ENCODE measurements around the gene MUS81.
"Not testable (repeated sequence)": the region's sequence is repeated elsewhere in the genome, so short reads cannot be mapped to it uniquely, and the experiment has no call there.

The MUS81 gene

DNA sequence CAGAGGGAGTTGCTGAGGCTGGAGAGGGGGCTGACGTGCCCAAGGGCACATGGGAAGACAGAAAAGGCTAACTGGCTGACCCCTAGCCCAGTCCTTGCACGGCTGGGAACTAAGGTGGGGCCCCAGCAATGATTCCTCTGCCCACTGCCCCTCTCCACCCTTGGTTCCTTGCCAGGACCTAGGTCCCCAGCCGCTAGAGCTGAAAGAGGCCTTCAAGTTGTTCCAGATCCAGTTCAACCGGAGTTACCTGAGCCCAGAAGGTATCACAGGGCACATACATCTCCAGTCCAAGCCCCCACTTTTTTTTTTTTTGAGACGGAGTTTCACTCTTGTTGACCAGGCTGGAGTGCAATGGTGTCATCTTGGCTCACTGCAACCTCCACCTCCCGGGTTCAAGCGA lies 19.8 kb downstream of the MUS81 start:
- no peak for DNase-seq

DNA sequence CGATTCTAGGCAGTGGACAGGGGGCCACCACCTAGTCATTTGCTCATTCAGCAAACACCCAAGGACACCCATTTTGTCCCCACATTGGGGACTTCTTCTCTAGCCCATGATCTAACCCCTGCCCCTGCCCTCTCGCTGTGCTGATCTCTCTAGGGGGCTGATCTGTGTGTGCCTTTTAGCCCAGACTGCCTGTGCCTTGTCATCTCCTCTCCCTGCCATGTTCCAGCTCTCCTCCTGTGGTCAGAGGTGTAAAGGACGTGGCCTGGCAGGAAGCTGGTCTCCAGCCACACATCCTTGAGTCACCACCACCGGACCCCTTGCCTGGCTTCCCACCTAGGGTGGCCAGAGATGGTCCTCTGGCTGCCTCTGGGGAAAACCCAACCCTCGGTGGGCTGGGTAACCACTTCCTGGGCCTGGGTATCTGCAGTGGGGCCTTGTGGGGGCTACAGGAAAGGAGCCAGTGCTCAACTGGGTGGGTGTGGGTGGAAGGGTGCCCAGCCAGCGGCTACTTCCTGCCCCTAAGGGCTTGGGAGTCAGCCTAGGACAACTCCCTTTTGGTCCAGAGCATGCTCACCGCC lies 20.7 kb downstream of the MUS81 start:
- no peak for DNase-seq

DNA sequence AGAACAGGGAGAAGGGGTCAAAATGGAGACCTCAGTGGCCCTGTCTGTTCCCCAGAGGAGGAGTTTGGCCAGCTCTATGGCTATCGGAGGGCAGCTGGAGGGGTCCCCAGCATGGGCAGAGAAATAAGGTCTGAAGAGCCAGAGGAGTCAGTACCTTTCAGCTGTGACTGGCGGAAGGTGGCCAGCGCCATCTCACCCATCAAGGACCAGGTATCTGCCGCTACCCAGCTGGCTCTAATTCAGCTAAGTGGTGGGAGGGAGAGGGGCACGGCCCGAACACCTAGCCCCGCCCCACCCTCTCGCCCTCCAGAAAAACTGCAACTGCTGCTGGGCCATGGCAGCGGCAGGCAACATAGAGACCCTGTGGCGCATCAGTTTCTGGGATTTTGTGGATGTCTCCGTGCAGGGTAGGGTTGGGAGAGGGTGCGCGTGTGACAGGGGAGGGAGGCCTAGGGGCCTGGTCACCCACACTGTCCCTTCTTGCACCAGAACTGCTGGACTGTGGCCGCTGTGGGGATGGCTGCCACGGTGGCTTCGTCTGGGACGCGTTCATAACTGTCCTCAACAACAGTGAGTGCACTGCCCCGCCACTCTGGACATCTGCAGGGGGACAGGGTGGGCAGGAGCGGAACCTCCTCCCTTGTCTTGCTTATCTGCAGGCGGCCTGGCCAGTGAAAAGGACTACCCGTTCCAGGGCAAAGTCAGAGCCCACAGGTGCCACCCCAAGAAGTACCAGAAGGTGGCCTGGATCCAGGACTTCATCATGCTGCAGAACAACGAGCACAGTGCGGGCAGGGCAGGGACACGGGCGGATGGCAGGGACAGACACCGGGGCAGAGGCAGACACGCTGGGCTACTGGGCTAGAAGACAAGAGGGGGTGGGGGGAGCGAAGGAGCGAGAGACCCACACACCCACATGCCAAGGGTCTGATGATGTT lies 22.2 kb downstream of the MUS81 start:
- no peak for DNase-seq

DNA sequence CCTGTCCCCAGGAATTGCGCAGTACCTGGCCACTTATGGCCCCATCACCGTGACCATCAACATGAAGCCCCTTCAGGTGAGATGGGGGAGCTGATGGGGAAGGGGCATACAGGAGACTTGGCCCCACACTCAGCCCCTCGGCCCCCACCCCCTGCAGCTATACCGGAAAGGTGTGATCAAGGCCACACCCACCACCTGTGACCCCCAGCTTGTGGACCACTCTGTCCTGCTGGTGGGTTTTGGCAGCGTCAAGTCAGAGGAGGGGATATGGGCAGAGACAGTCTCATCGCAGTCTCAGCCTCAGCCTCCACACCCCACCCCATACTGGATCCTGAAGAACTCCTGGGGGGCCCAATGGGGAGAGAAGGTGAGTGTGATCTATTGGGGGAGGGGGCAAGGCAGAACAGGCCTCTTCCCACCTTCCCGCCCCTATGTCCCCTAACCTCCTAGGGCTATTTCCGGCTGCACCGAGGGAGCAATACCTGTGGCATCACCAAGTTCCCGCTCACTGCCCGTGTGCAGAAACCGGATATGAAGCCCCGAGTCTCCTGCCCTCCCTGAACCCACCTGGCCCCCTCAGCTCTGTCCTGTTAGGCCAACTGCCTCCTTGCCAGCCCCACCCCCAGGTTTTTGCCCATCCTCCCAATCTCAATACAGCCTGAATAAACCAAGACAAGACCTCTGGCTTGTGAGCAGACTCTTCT lies 23.0 kb downstream of the MUS81 start:
- DNase-seq = no peak

DNA sequence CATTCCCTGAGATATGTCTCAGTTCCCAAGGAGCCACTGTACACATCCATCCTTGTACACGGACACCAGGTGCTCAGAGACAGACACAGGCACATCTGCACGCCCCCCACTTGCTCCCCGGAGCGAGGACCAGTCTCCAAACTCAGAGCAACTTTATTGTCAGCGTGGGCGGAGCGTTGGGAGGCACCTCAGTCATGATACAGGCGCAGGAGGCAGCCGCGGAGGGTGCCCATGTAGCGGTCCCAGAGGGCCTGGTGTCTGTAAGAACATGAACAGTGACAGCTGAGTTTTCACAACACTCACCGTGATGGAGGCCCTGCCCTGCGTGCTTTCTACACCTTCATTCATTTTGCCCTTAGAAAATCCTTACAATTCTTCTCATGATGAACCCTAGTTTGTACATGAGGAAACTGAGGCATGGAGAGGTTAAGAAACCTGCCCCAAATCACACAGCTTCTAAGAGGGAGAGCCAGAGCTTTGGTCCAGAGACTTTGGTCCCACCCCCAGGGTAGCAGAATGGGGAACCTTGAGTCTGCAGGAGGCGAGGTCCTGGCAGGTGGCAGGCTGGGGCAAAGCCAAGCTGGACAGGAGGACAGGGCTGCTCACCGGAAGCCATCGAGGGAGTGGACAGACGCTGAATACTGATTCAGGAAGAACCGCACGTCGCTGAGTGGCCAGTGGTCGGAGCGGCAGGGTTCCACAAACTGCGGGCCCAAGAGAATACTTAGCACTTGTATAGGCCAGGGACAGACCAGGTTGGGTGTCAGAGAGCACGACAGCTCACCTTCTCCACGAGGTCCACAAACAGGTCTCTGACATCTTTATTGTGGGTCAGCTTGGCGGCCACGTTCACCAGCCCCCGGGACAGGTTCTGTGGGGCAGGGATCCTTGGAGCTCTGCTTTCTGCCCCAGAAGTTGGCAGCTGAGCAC lies 23.8 kb downstream of the MUS81 start:
- no peak for DNase-seq

DNA sequence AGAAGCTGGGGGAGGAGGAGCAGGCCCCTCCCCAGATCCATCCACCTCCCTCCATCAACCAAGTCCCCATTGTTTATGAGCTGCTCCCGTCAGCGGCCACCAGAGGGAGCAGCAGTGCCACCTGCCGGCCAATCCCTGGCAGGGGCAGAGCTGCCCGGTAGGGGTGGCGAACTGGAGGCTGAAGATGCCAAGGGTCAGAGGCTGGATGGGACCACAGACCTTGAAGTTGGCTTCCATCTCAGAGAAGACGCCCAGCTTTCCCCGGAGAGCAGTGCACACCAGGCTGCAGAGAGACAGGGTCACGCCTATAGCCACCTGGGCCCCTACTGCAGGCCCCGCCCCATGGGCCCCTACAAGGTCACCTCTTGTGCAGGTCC lies 24.5 kb downstream of the MUS81 start:
- DNase-seq = peak; percentile 58

DNA sequence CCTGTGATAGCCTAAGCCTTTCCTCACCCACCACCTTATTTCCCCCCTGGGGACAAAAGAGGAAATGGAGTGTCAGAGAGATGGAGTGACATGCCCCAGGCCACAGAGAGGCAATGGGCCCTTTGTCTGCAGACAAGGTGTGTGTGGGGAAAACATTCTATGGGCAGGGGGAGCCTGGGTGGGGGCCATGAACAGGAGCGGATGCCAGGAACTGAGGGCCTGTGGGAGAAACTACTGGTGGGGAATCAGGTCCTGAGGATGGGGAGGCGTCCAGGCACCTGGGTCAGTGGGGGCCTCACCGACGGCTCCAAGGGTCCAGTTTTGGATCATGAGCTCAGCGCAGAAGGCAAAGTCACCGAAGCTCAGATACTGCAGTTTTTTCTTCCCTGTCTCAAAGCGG lies 25.0 kb downstream of the MUS81 start:
- no peak for DNase-seq

DNA sequence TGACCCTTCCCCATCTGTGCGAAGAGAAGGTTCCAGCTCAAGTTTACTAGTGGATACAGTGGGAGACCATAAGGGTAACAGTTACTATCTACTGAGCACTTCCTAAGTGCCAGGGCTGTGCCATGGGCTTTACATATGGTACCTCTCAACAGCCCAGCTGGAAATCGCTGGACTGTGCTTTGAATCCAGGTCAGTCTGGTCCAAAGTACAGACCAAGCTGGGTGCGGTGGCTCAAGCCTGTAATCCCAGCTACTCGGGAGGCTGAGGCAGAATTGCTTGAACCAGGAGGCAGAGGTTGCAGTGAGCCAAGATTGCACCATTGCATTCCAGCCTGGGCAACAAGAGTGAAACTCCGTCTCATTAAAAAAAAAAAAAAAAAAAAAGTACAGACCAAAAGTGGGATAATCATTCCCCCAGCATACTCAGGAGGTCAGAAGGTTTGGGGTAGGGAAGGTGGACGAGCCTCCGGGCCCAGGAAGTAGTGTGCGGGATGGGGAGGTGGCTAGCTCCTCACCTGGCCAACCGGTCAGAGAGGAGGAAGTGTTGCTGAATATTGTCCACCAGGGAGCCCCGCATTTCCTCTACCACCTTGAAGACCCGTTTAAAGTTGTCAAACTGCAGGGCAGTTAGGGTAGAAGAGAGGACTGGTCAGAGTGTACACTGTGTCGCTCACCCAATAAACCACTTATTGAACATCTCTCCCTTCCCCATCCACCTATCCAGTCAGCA lies 25.7 kb downstream of the MUS81 start:
- no peak for DNase-seq

DNA sequence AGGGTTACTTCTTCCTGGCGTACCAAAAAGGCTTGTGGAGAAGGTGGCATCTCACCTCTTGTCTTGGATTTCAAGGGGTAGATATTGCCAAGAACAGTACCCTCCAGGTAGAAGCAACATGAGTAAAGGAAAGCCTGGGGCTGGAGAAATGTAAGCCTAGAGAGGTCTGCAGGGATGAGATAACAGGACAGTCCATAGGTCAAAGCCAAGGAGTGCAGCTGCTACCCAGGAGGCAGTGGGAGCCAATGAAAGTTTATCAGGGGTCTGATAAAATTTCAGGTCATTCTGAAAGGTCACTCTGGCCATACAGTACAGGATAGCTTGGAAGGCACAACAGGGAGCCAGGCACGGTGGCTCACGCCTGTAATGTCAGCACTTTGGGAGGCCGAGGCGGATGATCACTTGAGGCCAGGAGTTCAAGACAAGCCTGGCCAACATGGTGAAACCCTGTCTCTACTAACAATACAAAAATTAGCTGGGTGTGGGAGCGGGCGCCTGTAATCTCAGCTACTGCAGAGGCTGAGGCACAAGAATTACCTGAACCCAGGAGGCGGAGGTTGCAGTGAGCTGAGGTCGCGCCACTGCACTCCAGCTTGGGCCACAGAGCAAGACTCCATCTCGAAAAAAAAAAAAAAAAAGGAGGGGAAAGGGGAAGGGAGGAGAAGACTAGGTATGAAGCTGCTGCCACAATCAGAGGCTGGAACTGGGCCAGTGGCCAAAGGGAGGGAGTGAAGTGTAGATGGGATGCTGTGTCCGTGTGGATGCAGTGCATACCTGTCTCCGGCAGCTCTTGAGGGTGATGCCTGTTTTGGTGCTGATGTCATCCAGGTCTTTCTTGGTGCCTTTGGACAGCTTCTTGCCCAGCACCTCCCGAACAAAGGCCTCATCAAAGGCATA lies 26.8 kb downstream of the MUS81 start:
- DNase-seq = no peak

DNA sequence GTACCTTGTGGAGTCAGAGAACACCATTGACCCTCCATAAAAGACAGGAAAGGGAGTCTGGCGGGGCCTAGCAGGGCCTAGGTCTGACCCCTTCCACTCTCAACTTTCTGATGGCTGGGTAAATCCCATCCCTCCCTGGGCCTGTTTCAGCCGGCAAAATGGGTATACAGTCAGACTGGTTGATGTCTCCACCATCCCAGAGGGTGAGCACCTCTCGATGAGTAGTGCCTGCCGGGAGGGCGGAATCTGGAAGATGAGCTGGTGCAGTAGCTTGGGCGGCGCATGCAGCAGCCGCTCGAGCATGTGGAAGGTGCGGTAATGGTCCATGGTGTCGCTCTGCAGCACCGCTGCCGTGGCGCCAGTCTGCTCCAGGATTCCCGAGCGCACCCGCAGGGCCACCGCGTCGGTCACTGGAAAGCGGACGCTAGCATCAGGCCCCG lies 27.5 kb downstream of the MUS81 start:
- DNase-seq = peak; percentile 62

DNA sequence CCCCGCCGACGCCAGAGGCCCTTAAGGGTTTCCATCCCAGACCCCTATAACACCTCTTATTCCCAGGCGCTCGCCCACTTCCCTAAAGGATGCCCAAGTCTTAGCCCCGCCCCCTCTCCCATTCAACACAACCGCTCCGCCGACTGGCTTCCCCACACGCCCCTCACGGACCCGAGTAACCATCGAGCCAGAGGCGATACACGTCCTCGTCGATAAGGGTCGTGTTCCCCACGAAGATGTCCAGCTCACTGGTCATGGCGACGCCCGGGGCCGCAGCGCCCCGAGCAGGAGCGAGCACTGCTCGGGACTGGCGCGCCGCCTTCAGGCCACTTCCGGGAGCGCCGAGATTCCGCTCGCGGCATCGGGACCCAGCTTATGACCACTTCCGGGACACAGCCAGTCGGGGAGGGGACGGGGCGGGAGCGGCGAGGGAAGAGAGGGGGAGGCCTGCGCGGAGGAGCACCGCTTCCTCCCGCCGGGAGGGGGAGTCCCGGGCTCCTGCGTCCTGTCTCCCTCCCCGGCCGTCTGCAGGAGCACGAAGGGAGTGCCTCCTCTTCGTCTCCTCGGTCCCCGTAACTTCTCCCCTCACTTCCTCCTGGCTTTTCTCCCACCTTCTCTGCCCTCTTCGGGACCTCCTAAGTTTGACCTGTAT lies 28.1 kb downstream of the MUS81 start, which contains the start of gene FIBP:
FIBP (minus strand) TSS at position 309 of the 652 bp plus-strand sequence; CDS start at position 256, 53 bp downstream.
- peak; percentile 97 for DNase-seq

DNA sequence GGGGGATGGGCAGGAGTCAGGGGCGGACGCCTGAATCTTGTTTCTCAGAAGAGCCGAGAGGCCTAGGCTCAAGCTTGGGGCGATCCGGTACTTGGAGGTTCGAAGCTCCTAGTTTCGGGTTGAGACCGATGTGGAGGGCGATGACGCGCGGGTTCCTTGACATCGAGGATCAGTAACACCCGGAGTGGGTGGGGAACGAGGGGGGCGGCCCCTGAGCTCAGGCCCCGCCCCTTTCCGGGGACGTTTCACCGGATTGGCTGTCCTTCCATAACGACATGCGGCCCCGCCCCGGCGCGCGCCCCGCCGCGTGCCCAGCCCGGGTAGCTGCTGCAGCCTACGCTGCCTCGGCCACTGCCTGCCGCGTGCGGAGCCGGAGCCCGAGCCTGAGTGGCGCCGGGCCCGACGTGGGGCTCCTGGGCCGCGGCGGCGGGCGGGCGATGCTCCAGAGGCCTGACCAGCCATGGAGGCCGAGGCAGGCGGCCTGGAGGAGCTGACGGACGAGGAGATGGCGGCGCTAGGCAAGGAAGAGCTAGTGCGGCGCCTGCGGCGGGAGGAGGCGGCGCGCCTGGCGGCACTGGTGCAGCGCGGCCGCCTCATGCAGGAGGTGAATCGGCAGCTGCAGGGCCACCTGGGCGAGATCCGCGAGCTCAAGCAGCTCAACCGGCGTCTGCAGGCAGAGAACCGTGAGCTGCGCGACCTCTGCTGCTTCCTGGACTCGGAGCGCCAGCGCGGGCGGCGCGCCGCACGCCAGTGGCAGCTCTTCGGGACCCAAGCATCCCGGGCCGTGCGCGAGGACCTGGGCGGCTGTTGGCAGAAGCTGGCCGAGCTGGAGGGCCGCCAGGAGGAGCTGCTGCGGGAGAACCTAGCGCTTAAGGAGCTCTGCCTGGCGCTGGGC lies 30.3 kb downstream of the MUS81 start, which contains the start of gene CCDC85B:
CCDC85B (plus strand) TSS at position 350 of the 895 bp plus-strand sequence; CDS start at position 461, 111 bp downstream.
- peak; percentile 95 for DNase-seq

DNA sequence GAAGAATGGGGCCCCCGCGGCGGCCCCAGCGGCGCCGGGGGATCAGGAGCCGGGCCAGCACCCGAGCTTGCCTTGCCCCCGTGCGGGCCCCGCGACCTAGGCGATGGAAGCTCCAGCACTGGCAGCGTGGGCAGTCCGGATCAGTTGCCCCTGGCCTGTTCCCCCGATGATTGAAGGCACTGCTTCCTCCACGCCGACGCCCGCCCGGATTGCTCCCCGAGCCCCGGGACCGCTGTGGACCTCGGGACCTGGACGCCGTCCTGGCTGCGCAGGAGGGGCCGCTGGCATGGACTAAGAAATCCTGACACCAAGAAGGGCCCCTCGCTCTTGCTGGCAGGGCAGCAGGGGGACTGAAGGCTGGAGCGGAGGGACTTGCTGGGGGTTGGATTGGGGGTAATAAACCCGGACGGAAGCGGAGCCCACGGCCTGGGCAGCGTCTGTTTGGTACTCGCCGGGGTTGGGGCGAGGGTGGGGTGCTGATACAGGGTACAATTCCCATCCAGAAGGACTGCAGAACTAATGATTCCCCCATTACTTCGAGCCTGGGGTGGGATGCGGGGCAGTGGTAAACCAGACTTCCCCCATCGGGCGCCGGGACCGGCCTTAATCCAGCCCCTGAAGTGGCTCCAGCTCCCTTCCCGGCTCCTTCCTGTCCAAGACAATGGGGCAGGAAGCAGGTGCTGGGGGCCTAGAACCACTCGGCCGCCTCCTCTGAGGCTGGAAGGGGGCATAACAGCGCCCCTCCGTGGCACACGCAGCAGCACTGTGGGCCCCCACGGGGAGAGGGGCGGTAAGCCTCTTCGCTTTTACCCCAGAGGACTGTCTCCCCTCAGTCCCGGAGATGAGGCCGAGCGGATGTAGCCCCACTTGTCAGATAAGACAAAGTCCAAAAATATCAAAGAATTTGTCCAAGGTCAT lies 31.2 kb downstream of the MUS81 start:
- DNase-seq = peak; percentile 69

DNA sequence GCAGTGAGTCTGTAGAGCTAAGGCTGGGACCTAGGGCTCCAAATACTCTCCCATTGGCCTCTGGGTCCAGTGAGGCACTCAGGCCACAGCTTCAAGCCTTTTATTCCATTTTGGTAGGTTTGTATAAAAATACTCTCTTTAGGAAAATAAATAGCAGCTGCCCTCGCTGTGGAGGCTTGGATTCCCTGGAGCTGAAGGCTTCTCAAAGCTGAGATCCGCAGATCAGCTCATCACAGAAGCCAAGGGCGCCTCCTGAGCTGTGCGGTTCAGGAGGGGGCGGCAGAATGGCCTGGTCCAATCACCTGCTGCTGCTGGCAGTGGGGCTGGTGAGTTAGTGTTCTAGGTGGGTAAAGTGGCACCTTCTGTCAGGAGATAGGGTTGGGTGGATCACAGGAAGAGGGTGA lies 31.9 kb downstream of the MUS81 start:
- DNase-seq = not testable (repeated sequence)

DNA sequence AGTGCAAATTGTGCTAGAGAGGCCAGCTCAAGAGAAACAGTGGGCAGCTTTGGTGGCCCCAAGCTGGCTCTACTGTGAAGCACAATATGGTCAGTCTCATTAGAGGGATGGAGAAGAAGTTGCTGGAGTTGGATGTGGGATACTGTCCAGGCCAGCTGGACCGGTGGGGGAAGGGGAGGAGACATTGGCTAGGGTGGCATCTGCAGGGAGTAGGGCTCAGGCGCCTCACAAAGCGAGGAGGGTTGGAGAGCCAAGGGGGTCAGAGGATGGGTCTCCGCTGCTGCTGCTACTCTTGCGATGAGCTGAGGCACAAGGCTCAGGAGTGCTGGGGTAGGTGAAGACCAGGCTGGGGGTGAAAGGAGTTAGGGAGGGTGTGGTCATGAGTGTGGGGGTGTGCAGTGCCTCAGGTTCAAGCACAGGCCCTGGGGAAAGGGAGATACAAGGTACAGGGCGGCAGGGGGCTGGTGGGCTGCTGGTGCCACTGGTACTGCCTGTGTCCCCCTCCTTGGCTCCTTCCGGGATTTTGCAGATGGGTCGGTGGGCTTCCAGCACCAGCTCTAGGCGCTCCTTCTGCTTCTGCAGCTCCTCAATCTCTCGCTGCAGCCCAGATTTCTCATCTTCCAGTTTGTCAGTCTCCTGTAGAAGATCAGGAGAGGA lies 32.6 kb downstream of the MUS81 start:
- no peak for DNase-seq

DNA sequence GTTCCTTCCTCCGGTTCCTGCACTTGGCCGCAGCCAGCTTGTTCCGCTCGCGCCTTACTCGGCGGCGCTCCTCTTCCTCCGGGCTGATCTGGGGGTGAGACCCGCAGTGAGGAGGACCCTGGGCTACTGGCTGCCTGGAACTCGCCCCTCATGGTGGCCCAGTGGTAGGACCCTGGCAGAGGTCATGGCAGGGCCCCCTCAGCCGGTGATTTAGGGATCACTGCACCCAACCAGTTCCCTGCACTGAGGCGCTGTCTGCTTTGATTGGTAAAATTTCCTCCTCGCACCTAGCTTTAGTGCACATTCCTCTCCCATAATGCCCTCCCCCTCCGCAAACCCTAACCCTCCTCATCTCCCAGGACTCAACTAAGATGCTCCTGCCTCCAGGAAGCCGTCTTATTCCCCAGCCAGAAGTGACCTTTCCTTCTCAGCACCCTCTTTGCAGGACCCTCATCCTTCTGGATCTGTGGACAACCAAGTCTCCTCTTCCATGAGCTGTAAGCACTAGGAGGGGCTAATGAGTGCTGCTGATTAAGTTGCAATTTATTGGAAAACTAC lies 33.9 kb downstream of the MUS81 start:
- no peak for DNase-seq

DNA sequence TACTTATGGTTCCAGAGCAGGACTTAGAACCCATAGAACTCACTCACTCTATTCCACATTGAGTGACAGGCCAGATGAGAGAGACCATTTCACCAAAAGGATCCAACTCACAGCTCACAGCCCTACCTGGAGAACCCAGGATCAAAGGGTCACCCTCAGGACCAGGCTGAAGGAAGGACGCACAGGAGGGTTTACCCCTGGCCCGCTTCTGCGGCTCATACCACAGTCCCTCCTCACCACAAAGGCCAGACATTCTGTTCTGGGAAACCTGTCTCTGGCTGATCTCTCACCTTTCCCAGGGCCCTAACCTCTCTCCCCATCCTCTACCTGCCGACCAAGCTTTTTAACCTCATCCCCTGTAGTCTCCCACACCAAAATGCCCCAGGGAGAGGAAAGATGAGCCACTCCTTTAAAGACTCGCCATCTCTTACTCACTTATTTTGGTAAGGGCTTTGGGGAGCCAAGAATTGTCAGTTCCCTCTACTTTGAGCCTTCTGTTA lies 35.3 kb downstream of the MUS81 start:
- no peak for DNase-seq
